Ishikawa (cell line): ENCODE data around the gene MAGEB17.

Source experiments
- CEBPB ChIP-seq: IDR thresholded peaks from 2 replicates; pipeline ENCODE4 v1.6.1; 2012
- CREB1 ChIP-seq: IDR thresholded peaks from 2 replicates; pipeline ENCODE4 v1.6.1; 2012; ENCODE audit warnings: low read depth
- EGR1 ChIP-seq: IDR thresholded peaks from 2 replicates; pipeline ENCODE4 v1.6.1; 2012
- EP300 ChIP-seq: IDR thresholded peaks from 2 replicates; pipeline ENCODE4 v1.6.1; 2012; ENCODE audit warnings: borderline replicate concordance
- FOXM1 ChIP-seq: IDR thresholded peaks from 2 replicates; pipeline ENCODE4 v1.6.1; 2012; ENCODE audit warnings: low read depth, borderline replicate concordance
- NFIC ChIP-seq: IDR thresholded peaks from 2 replicates; pipeline ENCODE4 v1.6.1; 2012
- RAD21 ChIP-seq: IDR thresholded peaks from 2 replicates; pipeline ENCODE4 v1.6.1; 2012; ENCODE audit warnings: low read depth
- TAF1 ChIP-seq: IDR thresholded peaks from 2 replicates; pipeline ENCODE4 v1.6.1; 2012; ENCODE audit warnings: low read depth, mild to moderate bottlenecking
- TCF12 ChIP-seq: IDR thresholded peaks from 2 replicates; pipeline ENCODE4 v1.6.1; 2012; ENCODE audit warnings: low read depth
- TEAD4 ChIP-seq: IDR thresholded peaks from 2 replicates; pipeline ENCODE4 v1.6.1; 2012
- YY1 ChIP-seq: IDR thresholded peaks from 2 replicates; pipeline ENCODE4 v1.6.1; 2012; ENCODE audit warnings: low read depth
- ZBTB7A ChIP-seq: IDR thresholded peaks from 2 replicates; pipeline ENCODE4 v1.6.1; 2012; ENCODE audit warnings: low read depth
- TF ChIP-seq, protein P1 (sequence below): IDR thresholded peaks from 2 replicates; pipeline ENCODE4 v1.6.1; 2012
- TF ChIP-seq, protein P2 (sequence below): IDR thresholded peaks from 2 replicates; pipeline ENCODE4 v1.6.1; 2012; ENCODE audit warnings: low read depth, mild to moderate bottlenecking
- TF ChIP-seq, protein P3 (sequence below): IDR thresholded peaks from 2 replicates; pipeline ENCODE4 v1.6.1; 2012

Gene MAGEB17

DNA sequence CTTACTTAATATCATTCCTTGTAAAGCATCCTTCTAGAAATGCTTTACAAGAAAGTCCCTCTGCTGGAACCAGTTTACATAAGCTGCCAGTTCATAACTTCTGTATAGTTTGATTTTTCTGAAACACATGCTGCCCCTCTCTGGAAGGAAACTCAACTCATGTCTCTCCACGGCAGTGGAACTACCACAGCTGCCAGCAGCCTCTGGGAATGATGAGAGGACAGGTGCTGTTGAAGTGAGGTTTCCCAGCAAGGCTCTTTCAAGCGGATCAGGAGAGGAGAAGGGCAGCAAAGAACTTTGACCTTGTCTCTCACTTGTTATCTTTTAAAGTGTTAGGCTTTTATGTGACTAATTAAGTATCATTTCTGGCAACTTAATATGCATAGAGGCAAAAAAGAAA lies 36.6 kb upstream of the MAGEB17 start:
- no peak for TF ChIP-seq EP300
- TF ChIP-seq CEBPB = no peak
- TF ChIP-seq TAF1 = no peak
- TF ChIP-seq TEAD4 = no peak
- TF ChIP-seq RAD21 = no peak
- no peak for TF ChIP-seq NFIC
- TF ChIP-seq CREB1 = no peak
- no peak for TF ChIP-seq EGR1
- TF ChIP-seq, protein P1, sequence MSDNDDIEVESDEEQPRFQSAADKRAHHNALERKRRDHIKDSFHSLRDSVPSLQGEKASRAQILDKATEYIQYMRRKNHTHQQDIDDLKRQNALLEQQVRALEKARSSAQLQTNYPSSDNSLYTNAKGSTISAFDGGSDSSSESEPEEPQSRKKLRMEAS = no peak
- TF ChIP-seq ZBTB7A = no peak

DNA sequence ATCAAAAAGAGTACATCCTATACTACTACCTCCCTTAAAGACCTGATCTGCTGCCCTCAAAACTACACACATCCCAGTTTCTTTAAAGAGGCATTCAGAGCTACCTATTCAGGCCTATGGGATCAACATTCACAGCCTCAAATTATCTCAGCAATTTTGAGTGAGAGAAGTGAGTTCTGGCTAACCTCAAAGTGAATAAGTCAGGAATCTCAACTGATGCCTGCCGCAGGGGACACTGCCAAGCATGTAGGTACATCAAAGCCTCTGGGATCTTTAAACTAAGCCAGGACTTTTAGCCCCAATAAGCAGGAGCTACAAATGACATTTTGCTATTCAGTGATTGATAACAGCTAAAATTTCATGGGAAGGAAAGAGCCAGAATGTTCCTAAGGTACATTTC lies 32.3 kb upstream of the MAGEB17 start:
- TF ChIP-seq NFIC (no peak), EGR1 (no peak), ZBTB7A (no peak), TAF1 (no peak), CEBPB (no peak), RAD21 (no peak), TCF12 (no peak), TEAD4 (no peak), EP300 (no peak), YY1 (no peak), CREB1 (no peak), FOXM1 (no peak)
- TF ChIP-seq, protein P2, sequence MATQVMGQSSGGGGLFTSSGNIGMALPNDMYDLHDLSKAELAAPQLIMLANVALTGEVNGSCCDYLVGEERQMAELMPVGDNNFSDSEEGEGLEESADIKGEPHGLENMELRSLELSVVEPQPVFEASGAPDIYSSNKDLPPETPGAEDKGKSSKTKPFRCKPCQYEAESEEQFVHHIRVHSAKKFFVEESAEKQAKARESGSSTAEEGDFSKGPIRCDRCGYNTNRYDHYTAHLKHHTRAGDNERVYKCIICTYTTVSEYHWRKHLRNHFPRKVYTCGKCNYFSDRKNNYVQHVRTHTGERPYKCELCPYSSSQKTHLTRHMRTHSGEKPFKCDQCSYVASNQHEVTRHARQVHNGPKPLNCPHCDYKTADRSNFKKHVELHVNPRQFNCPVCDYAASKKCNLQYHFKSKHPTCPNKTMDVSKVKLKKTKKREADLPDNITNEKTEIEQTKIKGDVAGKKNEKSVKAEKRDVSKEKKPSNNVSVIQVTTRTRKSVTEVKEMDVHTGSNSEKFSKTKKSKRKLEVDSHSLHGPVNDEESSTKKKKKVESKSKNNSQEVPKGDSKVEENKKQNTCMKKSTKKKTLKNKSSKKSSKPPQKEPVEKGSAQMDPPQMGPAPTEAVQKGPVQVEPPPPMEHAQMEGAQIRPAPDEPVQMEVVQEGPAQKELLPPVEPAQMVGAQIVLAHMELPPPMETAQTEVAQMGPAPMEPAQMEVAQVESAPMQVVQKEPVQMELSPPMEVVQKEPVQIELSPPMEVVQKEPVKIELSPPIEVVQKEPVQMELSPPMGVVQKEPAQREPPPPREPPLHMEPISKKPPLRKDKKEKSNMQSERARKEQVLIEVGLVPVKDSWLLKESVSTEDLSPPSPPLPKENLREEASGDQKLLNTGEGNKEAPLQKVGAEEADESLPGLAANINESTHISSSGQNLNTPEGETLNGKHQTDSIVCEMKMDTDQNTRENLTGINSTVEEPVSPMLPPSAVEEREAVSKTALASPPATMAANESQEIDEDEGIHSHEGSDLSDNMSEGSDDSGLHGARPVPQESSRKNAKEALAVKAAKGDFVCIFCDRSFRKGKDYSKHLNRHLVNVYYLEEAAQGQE = no peak
- TF ChIP-seq, protein P1 = no peak
- TF ChIP-seq, protein P3, sequence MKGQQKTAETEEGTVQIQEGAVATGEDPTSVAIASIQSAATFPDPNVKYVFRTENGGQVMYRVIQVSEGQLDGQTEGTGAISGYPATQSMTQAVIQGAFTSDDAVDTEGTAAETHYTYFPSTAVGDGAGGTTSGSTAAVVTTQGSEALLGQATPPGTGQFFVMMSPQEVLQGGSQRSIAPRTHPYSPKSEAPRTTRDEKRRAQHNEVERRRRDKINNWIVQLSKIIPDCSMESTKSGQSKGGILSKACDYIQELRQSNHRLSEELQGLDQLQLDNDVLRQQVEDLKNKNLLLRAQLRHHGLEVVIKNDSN = no peak

DNA sequence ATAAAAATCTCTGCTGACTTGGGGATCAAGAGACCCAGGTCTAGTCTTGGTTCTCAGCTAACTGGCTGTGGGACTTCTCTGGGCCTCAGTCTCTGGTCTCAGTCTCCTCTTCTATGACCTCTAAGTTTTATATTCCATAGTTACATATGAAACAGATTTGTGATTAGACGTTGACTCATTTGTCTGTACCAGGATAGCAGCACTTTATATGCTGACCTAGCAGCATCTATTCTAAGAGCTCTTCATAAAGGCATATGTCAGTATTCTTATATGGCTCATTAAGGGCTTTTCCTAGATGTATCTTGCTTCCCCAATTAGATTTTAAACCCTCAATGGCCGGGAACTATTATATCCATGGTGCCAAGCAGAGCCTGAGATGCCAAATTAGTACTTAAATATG lies 31.2 kb upstream of the MAGEB17 start:
- TF ChIP-seq NFIC (no peak), FOXM1 (no peak), ZBTB7A (no peak), EGR1 (no peak), TEAD4 (no peak), RAD21 (no peak), TCF12 (no peak), CREB1 (no peak), YY1 (no peak), CEBPB (no peak), TAF1 (no peak), EP300 (no peak)
- TF ChIP-seq, protein P1 = no peak
- TF ChIP-seq, protein P2 = no peak
- TF ChIP-seq, protein P3 = no peak

DNA sequence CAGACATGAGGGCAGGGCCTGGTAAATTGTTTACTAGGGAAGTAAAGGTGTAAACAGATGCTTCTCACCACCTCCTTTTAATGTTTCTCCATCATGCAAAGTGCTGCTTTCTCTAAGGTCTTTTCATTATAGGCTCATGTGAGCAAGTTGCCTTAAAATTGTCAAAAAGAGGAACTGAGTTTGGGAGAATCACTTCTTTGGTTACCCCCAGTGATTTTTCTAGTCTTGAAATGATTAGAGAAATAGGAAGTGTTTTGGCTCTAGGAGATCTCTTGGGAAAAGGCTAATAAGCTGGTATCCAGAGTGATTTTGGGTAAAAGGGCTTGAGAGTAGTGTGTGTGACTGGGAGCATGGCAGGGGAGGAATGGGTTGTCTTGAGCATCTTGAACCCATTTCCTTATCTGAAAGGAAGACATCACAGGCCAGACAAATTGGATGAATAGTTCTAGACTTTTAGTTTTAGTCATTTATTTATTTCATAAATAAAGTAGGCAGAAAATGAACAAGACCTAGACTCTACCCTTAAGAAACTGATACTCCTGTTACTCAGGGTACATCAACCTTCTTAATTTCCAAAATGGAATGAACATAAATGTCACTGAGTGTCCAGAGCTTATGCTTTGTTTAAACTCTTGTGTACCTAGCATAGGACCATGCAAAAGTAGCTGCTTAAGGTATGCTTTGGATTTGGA lies 29.7 kb upstream of the MAGEB17 start:
- TF ChIP-seq, protein P3 = no peak
- TF ChIP-seq CREB1 (no peak), EP300 (no peak), NFIC (no peak), RAD21 (no peak), CEBPB (no peak), TEAD4 (no peak), EGR1 (no peak), TCF12 (no peak), ZBTB7A (no peak), YY1 (no peak), TAF1 (no peak), FOXM1 (no peak)
- TF ChIP-seq, protein P2 = no peak
- TF ChIP-seq, protein P1 = no peak
